Hepatocyte (in vitro differentiated cells): ENCODE measurements around the gene ANKRD55.

Experiments
- CTCF ChIP-seq: fragments of 200-600 bp; sonication (generic); IDR thresholded peaks from 2 replicates; pipeline ENCODE4 v1.5.1; 2016; ENCODE audit warnings: antibody characterized with exemption, mild to moderate bottlenecking; ENCODE audit not compliant: poor library complexity
- EZH2 ChIP-seq: fragments of 200-600 bp; sonication (generic); IDR thresholded peaks from 2 replicates; pipeline ENCODE4 v1.6.1; 2016; ENCODE audit warnings: antibody characterized with exemption, mild to moderate bottlenecking, borderline replicate concordance
- EZH2phosphoT487 ChIP-seq: fragments of 200-600 bp; sonication (generic); IDR thresholded peaks from one replicate; pipeline ENCODE4 v1.6.1; 2018; ENCODE audit warnings: antibody characterized with exemption, mild to moderate bottlenecking, low read depth, moderate library complexity; ENCODE audit not compliant: unreplicated experiment, severe bottlenecking

GRCh38 chr5:56251440-56251839 lies 18.3 kb upstream of the ANKRD55 start:
- TF ChIP-seq EZH2 (no peak), CTCF (no peak), EZH2phosphoT487 (no peak)
